HG03135 (cell line): ENCODE data around the gene MOB3C.

Source experiments
- ATAC-seq: cut with Tn5 transposase; IDR thresholded peaks from one replicate; pipeline ENCODE4 v1.9.1; 2021; ENCODE audit warnings: mild to moderate bottlenecking, moderate library complexity; ENCODE audit not compliant: unreplicated experiment

MOB3C gene

DNA sequence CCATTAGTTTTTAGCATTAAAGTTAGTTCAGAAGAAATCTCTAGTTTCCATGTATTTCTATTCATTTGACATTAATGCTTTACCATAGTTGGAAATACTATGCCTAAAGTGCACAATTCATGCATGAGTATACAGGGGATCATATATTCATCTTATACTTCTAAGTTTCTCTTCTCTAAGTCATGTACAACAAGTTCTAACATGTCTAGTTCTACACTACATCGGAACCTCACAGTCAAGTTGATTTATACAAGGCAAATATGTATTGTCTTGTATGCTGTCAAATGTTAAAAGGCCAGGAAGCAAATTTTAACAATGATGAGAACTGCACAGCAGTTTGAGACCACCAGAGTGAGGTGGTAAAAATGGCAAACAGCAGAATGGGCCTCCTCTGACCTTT lies 22.9 kb upstream of the MOB3C start:
- no peak for ATAC-seq

DNA sequence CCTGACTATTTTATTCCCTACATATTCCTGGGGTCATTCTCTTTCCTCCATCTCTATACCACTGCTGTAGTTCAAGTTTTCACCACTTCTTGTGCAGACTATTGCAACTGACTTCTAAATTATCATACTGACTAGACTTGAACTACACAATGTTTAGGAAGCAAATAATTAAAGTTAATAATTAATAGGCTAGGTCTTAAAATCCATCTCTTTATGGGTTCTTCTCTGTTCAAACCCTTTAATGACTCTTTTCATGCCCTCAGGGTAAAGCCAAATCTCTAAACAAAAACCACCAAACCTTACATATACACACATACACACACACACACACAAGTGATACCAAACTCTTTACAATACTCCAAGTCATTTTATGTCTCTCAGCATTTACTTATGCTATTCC lies 22.3 kb upstream of the MOB3C start:
- no peak for ATAC-seq

DNA sequence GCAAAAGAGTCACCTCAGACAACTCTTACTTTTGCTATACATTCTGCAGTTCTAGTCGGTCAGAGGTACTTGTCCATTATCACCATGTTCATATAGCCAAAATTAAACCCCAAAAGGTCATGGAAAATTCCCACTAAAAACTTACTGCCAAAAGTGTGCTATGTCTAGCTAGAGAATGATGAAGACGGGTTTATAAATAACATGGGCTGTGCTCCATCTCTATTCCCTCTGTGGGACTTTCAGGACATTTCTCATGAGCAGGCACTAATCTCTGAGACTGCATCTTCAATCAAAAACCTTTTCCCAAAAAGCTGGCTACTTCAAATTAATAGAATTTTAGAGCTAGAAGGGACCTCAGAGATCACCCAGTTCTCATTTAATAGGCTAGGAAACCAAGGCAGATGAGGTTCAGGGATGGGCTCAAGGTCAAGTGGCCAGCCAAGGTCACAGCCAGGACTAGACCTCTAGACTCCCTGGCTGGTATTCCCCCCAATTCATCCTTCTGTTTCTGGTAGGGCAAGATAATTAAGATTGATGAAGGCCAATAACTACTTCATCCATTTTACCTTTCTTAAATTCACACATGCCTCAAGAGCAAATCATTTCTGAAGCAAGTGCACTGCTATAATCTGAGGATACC lies 21.0 kb upstream of the MOB3C start:
- no peak for ATAC-seq

DNA sequence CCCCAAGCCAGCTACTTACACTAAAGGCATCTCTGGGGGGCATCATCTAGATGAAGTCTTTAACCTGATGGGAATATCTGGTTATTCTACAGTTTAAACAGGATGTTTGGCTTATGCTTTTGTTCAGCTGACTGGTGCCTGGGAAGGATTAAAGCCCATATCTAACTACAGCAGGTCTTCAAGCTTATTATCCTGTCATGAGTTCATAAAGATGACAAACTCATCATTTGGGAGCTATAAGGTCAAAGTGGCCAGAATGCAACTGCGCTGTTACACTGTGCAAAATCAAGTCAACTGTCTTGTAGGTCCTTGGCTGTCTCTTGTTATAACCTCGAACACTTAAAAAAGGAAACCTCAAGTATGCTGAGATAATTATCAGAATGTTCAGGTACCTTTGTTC lies 18.6 kb upstream of the MOB3C start:
- ATAC-seq: no peak

DNA sequence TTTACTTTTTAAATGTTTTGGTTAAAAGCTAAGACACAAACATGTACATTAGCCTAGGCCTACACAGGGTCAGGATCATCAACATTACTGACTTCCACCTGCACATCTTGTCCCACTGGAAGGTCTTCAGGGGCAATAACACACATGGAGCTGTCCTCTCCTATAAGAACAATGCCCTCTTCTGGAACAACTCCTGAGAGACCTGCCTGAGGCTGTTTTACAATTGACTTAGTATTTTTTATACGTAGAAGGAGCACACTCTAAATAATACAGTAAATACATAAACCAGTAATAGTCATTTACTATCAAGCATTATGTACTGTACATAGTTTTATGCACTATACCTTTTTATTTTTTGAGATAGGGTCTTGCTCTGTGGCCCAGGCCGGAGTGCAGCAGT lies 14.1 kb upstream of the MOB3C start:
- no peak for ATAC-seq

DNA sequence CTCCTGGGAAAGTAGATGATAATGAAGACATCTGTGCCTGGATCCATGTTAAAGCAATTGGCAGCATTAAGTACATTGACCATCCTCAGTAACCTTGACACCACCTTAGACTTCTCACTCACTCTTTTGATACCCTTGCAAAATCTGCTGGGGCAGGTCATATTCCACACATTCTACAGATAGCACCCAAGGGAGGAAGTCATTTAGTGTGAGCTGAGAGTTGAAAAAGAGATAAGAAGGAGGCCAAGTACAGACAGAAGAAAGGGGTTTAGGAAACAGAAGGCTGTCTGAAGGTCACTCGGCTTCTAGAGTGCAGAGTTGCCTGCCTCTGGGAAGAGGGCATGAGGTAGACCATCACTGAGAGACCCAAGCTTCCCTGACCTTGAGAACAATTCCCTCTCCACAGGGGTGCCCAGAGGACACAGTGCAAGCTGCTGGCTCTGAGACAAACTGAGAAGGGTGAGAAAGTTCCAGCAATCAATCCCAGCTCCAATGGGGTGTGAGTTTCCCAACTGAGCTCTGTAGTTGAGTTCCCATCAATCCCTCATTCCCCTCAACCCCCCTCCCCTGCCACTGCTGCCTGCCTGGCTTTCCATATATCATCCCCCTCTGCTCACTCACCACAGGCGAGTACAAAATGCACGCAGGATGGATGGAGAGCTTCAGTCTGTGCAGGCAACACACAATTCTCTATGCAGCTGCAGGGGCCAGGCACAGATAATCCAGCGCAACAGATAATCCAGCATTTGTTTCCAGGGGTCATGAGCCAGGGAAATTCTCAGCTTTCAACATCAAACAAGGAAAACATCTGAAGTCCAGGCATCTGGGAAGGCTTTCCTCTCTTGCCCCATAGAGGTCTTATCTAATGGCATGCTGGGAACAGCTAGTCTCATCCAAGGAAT lies 7.4 kb upstream of the MOB3C start:
- no peak for ATAC-seq

DNA sequence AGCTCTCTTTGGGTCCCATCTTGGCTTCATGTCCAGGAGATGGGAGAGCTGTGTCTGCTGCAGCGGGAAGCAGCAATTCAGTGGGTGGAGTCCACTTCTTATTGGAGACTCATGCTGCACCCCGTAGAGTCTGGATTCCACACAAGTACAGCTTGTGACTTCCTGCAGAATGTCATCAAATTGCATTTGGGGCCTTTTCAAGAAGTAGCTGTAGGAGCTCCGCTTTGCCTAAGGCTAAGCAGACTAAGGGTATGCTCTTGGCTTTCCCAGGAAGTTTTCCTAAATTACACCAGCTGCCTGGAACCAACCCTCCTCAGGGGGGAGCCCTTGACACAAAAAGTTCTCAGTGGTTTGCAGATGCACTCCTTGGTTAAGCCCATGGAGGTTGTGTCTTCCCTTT lies 5.7 kb upstream of the MOB3C start:
- ATAC-seq: no peak

DNA sequence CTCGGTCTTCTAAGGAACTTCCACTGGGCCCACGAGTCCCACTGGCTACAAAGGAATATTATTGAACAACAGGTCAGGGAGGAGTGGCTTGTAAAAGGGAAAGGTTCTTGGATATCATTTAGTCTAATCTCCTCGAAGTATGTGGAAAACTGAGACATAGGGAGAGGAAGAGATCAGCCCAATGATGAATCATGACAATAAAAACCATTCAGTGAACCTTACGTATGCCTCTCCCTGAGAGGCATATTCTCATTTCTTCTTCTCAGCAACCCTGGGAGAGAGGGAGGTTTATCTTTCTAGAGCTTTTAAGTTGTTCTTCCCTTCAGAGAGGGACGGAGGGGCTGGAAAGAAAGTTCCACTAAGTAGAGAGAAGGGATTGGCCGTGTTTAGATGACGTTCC lies 5.3 kb upstream of the MOB3C start:
- ATAC-seq: no peak

DNA sequence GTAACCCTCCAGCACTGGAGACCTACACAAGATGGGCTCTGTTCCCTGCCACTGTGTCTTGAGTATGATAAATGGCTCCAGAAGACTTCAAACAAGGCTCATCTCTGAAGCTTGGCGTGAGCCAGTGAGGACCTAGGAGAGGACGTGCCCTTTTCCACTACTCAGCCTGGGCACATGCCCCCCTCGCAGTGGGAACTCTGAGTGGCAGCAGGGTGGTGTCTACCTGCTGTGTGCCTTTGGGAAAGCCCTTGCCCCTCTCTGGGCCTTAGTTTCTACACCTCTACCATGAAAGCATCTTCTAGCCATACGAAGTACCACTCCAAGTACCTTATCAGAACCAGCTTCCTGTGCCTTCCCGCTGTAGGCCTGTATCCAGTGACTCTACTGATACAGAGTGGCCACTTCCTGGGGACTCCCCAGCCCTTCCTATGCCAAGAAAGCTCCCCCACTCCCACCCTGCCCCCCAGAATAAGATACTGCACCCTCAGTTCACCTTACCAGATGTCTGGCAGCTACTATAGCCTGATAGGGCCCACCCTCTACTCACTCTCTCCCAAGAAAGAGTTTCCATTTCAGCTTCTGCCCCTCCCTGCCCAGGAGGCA lies 3.1 kb upstream of the MOB3C start:
- ATAC-seq: no peak

DNA sequence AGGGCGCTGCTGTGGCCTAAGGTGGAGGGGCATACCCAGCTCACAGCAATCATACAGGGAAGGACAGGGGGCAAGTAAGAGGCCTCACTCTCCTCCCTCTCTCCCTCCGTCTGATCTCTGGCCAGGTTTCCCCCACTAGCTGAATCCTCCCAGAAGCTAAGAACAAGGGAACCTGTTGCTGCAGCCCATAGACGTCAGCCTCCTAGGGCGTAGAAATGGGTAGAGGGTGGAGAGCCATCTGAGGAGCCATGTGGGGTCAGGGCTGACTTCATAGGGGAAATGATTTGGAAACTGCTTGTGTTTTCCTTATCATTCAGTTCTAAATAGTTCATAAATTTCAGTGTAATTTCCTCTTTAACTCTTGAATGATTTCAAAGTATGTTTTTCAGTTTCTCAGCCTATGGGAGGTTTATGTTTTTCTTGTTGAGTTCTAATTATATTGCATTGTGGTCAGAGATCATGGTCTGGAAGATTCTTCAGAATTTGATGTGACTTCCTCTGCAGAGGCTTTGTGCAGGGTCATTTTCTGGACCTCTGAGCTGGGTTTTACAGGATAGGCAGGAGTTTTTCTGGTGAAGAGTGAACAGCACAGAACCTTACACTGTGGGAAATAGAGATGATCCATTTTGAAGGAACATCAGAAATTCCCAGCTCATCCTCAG lies 2.3 kb upstream of the MOB3C start:
- no peak for ATAC-seq

DNA sequence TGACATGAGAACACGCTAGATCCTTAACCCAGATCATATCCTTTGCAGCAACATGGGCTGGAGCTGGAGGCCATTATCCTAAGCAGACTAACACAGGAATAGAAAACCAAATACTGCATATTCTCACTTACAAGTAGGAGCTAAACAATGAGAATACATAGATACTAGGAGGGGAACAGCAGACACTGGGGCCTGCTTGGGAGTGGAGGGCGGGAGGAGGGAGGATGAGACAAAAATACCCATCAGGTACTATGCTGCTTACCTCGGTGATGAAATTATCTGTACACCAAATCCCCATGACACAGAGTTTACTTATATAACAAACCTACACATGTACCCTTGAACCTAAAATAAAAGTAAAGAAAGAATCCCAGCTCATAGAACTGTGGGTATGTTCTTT lies 1.2 kb upstream of the MOB3C start:
- no peak for ATAC-seq

DNA sequence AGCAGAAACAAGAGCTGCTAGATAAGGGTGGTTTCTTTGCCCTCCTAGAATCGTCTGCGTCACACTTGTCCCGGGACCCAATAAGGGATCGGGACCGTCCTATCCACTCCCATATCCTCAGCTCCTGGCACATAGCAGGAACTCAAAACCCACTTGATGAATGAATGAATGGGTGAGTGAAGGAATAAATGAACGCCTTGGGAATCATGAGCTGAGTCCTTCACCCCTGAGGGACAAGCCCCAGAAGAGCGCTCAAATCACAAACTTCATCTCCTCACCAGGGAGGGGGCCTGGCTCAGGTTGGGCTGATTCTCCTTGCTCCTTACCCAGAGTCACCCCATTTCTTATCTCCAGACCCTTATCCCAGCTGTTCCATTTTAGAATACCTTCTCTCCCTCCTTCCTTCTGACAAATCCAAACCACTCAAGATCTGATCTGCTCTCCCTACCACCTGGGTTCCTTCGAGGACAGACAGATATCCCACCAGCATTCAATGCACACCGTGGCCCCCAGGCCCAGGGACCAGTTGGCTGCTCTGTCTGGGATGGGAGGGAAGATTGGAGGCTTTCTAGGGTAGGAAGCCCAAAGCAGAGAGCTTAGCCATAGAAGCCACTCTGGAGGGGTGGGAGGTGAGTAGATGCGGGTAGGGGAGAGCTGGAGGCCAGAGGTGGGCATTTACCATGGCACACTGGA lies 643 bp upstream of the MOB3C start:
- no peak for ATAC-seq

DNA sequence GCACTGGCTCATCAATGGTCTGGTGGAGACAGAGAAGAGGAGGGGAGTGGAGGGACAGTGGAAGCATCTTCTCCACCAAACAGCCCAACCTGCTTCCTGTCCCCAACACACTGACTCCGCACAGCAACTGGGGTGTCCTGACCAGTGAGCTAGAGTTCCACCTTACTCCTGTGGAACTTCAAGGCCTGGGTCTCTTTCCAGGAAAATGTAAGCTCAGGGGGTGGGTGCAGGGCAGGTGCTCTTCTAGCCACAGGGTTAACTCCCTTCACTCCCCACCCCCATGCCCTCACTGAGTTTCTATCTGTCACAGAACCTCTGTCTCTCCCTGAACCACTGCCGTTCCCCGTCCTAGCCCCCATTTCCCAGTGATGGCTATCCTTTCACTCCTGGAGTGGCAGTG lies 876 bp downstream of the MOB3C start:
- no peak for ATAC-seq

DNA sequence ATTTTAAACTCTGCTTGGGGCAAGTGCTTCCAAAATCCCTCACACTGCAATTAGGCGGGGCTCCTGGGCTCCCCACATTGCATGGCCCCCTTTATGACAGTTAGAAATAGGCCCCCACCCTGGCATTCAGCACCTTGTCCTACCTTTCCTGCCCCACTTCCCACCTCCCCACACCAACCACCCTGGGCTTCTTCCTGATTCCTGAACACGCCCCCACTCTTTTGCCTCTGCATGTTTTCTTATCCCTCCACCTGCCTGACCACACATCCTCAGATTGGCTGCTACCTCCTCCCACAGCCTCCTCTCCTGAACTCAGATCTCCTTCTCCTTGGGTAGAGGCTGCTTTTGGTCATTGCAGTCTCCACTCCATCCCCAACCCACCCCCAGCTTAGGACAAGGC lies 1.5 kb downstream of the MOB3C start:
- ATAC-seq: no peak

DNA sequence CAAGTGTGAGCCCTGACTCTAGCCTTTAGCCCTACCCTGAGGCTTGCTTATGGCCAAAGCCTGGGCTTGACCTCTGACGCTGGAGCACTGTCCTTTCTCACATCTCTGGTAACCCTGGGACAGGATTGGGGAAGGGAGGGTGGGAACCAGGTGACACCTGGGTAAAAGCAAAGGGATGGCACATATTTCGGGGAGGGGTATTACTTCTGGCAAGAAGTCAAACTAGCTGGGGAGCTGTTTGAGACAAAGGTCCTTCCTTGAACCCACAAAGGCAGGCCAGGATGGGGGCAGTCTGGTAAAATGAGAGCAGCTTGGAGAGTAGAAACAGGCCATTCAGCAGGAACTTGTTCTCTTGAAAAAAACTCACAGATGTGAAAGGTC lies 2.0 kb downstream of the MOB3C start:
- no peak for ATAC-seq

DNA sequence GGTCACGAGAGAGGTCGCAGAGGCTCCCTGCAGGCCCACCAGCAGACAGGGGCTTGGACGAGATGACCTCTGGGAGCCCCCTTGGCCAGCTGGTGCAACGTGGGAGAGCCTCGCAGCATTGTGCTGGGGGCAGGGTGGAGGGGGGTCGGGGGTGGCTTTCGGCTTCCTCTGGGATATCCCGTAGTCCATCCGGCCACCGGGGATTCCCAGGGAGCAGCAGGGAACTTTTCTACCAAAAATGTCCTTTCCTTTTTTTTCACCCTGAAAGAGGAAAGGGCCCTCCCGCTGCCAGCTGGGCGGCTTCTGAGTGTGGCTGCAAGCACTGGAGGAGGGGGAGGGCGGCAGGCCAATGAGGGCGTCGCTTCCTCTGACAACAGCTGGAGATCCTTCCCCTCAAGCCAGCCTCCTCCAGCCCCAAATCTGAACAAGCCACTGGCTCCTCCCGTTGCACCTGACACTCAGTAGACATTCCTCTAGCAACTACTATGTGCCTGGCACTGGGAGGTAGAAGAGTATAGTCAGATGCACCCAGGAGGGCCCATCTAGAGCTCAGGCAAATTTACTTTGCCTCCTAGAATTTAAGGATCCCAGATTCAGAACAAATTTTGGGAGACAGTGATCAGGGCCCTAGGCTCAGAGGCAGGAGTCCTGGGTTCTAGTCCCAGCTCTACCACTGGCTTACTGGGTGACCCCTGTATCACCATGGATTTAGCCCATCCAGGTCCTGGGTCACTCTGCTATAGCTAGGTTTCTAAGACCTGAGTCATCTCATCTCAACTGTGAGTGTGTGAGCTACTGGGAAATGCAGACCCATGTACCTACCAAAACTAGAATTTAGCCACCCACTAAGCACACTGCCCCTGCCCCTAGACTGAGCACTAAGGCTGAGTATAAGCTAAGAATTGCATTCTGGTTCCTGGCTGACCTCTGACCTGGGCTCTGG lies 2.7 kb downstream of the MOB3C start:
- ATAC-seq: no peak

DNA sequence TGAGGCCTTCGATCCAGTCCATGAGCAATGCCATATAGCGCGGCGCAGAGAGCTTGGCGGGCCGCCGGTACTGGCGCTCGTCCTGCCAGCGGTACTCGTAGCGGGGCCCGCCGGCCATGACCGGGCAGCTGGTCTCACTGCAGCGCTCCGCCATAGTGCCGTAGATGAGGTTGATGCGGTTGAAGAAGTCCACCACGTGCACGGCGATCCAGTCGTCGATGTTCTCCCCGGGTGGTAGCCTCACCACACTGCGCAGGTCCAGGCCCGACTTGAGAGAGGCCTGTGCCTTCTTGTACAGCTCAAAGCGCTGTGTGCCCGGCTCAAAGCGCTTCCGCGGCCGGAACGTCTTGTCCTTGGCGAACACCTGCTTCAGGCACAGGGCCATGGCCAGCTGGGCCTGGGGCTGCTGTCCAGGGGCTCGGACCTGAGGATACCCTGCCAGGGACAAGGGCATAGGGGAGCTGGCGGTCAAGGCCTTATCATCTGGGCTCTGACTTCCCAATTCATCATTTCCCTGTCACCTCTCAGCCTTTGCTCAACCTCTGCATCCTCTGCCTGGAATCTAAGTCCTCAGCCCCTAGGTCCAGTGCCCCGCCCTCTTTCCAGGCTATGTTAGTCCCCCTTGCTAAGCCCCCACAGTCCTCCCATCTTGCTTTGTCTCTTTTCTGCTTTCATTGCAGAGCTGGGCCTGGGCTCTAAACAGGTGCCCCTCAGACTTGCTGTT lies 3.5 kb downstream of the MOB3C start:
- no peak for ATAC-seq

DNA sequence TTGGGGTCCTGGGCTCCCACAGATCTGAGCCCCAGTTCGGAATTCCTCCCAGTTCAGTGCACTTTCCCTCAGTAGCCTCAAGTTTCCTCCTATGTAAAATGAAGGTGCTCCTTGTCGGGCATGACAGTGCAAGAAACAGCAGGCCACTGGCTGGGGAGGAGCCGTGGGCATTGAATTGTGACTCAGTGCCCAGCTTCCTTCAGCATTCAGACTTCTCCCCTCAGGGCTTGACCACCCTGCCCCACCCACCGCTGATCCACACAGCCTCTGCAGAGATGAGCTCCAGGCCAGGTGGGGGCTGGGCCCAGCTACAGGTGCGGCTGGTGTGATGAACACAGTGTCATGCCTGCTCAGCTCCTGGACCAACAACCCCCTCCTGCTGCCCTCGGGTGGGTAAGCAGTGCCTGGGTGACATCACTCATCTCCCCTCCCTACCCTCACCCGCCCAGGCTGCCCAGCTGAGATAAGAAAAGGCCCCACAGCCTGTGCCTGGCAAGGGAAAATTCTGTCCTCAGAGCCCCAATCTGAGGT lies 4.9 kb downstream of the MOB3C start:
- no peak for ATAC-seq
